SK-N-SH (cell line): ENCODE measurements around the gene CCN5. TPM values are rescaled to one million over a fixed set of nuclear protein-coding genes. Genes with fewer than 3 reads are reported as not detected.

ENCODE experiments used
- CTCF ChIA-PET: fragments of 300-600, 350-600 bp; formaldehyde crosslinking; extraction: SDS; loops from one replicate; lab custom pipeline; 2021; lab: Yijun Ruan, JAX
- POLR2A ChIA-PET: fragments of 350-600 bp; sonication (Branson Sonifier 250); formaldehyde crosslinking; extraction: SDS; loops from one replicate; lab custom pipeline; 2020; ENCODE audit warnings: antibody characterized with exemption, inconsistent platforms; lab: Yijun Ruan, JAX
- DNase-seq: peaks from one replicate; pipeline ENCODE4 v3.0.0; 2012
- H2AFZ ChIP-seq: fragments of 200-600 bp; sonication (generic); 2 replicates; pipeline ENCODE4 v1.8.1; 2016; ENCODE audit warnings: antibody characterized with exemption, mild to moderate bottlenecking, low read depth
- H3F3A ChIP-seq: fragments of 200-600 bp; sonication (generic); replicated peaks from 2 replicates; pipeline ENCODE3; 2016; ENCODE audit warnings: antibody characterized with exemption, mild to moderate bottlenecking; ENCODE audit not compliant: insufficient read depth
- H3K27ac ChIP-seq, 2 experiments: fragments of 200-500 bp in 1 of 2; fragments of 200-600 bp in 1 of 2; sonication (Bioruptor generic) in 1 of 2; sonication (generic), shearing (Covaris generic) in 1 of 2; 2 replicates each; pipeline versions ENCODE4 v1.5.1 to v1.6.1; 2014 to 2016; ENCODE audit warnings: low read depth in 2 of 2, inconsistent platforms in 1 of 2, low read length in 1 of 2, mild to moderate bottlenecking in 1 of 2, mixed read lengths in 1 of 2
- H3K27me3 ChIP-seq: fragments of 200-600 bp; sonication (generic), shearing (Covaris generic); 2 replicates; pipeline ENCODE4 v1.6.1; 2016; ENCODE audit warnings: mixed run types; ENCODE audit not compliant: insufficient read depth
- H3K36me3 ChIP-seq, 2 experiments: fragments of 200-500 bp in 1 of 2; fragments of 200-600 bp in 1 of 2; sonication (Bioruptor generic) in 1 of 2; sonication (generic) in 1 of 2; replicated peaks in 1 of 2; 2 replicates each; pipeline versions ENCODE3 to v1.5.1; 2014 to 2016; ENCODE audit warnings: low read length in 1 of 2, mild to moderate bottlenecking in 1 of 2; ENCODE audit not compliant: insufficient read depth in 2 of 2, control insufficient read depth in 1 of 2
- H3K4me1 ChIP-seq, 2 experiments: fragments of 200-500 bp in 1 of 2; fragments of 200-600 bp in 1 of 2; sonication (Bioruptor generic) in 1 of 2; sonication (generic), shearing (Covaris generic) in 1 of 2; 2 replicates each; pipeline versions ENCODE4 v1.5.1 to v1.6.1; 2014 to 2016; ENCODE audit warnings: low read depth in 1 of 2, low read length in 1 of 2, mixed run types in 1 of 2; ENCODE audit not compliant: insufficient read depth in 2 of 2, control insufficient read depth in 1 of 2
- H3K4me2 ChIP-seq: fragments of 200-600 bp; sonication (generic), shearing (Covaris generic); 2 replicates; pipeline ENCODE4 v1.6.1; 2017; ENCODE audit warnings: mixed run types
- H3K4me3 ChIP-seq, 2 experiments: fragments of 200-500 bp in 1 of 2; fragments of 200-600 bp in 1 of 2; sonication (Bioruptor generic) in 1 of 2; sonication (generic), shearing (Covaris generic) in 1 of 2; 2 replicates each; pipeline versions ENCODE4 v1.5.1 to v1.8.1; 2014 to 2016; ENCODE audit warnings: low read depth in 2 of 2, inconsistent platforms in 1 of 2, low read length in 1 of 2, mild to moderate bottlenecking in 1 of 2, mixed read lengths in 1 of 2, moderate library complexity in 1 of 2
- H3K79me2 ChIP-seq: fragments of 200-600 bp; sonication (generic); 2 replicates; pipeline ENCODE4 v1.8.1; 2017; ENCODE audit warnings: mild to moderate bottlenecking; ENCODE audit not compliant: insufficient read depth
- H3K9ac ChIP-seq: fragments of 200-600 bp; sonication (generic); 2 replicates; pipeline ENCODE4 v1.6.1; 2017; ENCODE audit warnings: mixed run types
- H3K9me2 ChIP-seq: fragments of 200-600 bp; sonication (generic); 2 replicates; pipeline ENCODE4 v1.6.1; 2017; ENCODE audit warnings: mixed run types
- H3K9me3 ChIP-seq: fragments of 200-600 bp; sonication (generic); 2 replicates; pipeline ENCODE4 v1.6.1; 2017; ENCODE audit warnings: mixed run types, mild to moderate bottlenecking, moderate library complexity
- H4K20me1 ChIP-seq: fragments of 200-600 bp; sonication (generic); 2 replicates; pipeline ENCODE4 v1.6.1; 2017; ENCODE audit warnings: mild to moderate bottlenecking, mixed run types; ENCODE audit not compliant: insufficient read depth
- EZH2phosphoT487 ChIP-seq: fragments of 200-600 bp; sonication (generic); IDR thresholded peaks from 2 replicates; pipeline ENCODE4 v1.6.1; 2017; ENCODE audit warnings: low read depth, mixed run types, mild to moderate bottlenecking, antibody characterized with exemption, moderate library complexity, borderline replicate concordance
- FOSL2 ChIP-seq: IDR thresholded peaks from 2 replicates; pipeline ENCODE4 v1.4.0; 2012; ENCODE audit warnings: low read depth, mild to moderate bottlenecking, moderate library complexity, borderline replicate concordance
- FOXJ3 ChIP-seq: sonication (generic); formaldehyde crosslinking; IDR thresholded peaks from 2 replicates; pipeline ENCODE4 v1.5.1; 2020; ENCODE audit warnings: mild to moderate bottlenecking, missing genetic modification reagents
- JUND ChIP-seq: IDR thresholded peaks from 2 replicates; pipeline ENCODE4 v1.4.0; 2012
- MXI1 ChIP-seq: IDR thresholded peaks from 2 replicates; pipeline ENCODE4 v1.6.1; 2012; ENCODE audit warnings: mild to moderate bottlenecking, low read depth, low read length, improper control_type of control experiment
- NFIC ChIP-seq: IDR thresholded peaks from 2 replicates; pipeline ENCODE4 v1.4.0; 2012; ENCODE audit warnings: borderline replicate concordance
- NRF1 ChIP-seq: IDR thresholded peaks from 2 replicates; pipeline ENCODE4 v1.6.1; 2012; ENCODE audit warnings: low read depth, mild to moderate bottlenecking, low read length
- POLR2AphosphoS5 ChIP-seq: IDR thresholded peaks from 2 replicates; pipeline ENCODE4 v1.6.1; 2012; ENCODE audit warnings: low read depth, low read length
- RCOR1 ChIP-seq: fragments of 150-350 bp; IDR thresholded peaks from 2 replicates; pipeline ENCODE4 v1.6.1; 2017; ENCODE audit warnings: antibody characterized with exemption, low read length
- RFX5 ChIP-seq: IDR thresholded peaks from 2 replicates; pipeline ENCODE4 v1.6.1; 2012; ENCODE audit warnings: mild to moderate bottlenecking, improper control_type of control experiment, low read length
- RXRA ChIP-seq: IDR thresholded peaks from 2 replicates; pipeline ENCODE4 v1.4.0; 2012; ENCODE audit warnings: low read depth, mild to moderate bottlenecking, borderline replicate concordance
- SMC3 ChIP-seq: IDR thresholded peaks from 2 replicates; pipeline ENCODE4 v1.6.1; 2012; ENCODE audit warnings: low read depth, low read length, improper control_type of control experiment
- TAF1 ChIP-seq: IDR thresholded peaks from 2 replicates; pipeline ENCODE4 v1.6.1; 2012; ENCODE audit warnings: low read depth, mild to moderate bottlenecking, low read length, moderate library complexity, borderline replicate concordance
- TCF12 ChIP-seq: IDR thresholded peaks from 2 replicates; pipeline ENCODE4 v1.4.0; 2012
- USF1 ChIP-seq: IDR thresholded peaks from 2 replicates; pipeline ENCODE4 v1.4.0; 2012; ENCODE audit warnings: low read depth, borderline replicate concordance
- WGBS: methylation state at CpG from one replicate; pipeline ENCODE4 v1.1.6; 2017; ENCODE audit warnings: low lambda C conversion rate; 5-methylcytosine and 5-hydroxymethylcytosine counted together
- polyA plus RNA-seq, 3 experiments: library from polyadenylated mRNA; depleted of rRNA; stranded (reverse); fragments of >200 nt; gene quantifications; 2 replicates each; pipeline ENCODE4 v1.2.3, GENCODE V29; 2012
- TF ChIP-seq, protein P1 (sequence below): IDR thresholded peaks from 2 replicates; pipeline ENCODE4 v1.4.0; 2012; ENCODE audit warnings: low read depth, borderline replicate concordance

CCN5 gene
- polyA plus RNA-seq, 1 of the 3 experiments (the other 2 are of a cell fraction) = 0.05 TPM

- TF ChIP-seq TCF12 (no peak), TAF1 (no peak), SMC3 (no peak), USF1 (no peak)
- H2AFZ ChIP-seq = no peak overlapping the region
- ChIA-PET CTCF (interaction anchor here (1.6 to 5.2 kb wide), 3 partner anchors 18 to 122 kb away, joined by 5 to 110 read pairs (median 26); no protein-coding TSS in a partner anchor), POLR2A (no interaction called here)
- H3K4me2 ChIP-seq = no peak overlapping the region
- H3K27ac ChIP-seq = no peak overlapping the region
- no peaks in the 10 kb centered on the region for H3K9me3 ChIP-seq
- H3K27me3 ChIP-seq = peaks cover 19% of the 10 kb centered on the region
- no peak overlapping the region for H3K4me3 ChIP-seq
- no peaks in the 10 kb centered on the region for H4K20me1 ChIP-seq
- H3K36me3 ChIP-seq = no peaks in the 10 kb centered on the region
- 89% methylated on average over 5 of the region's 5 CpGs for WGBS
- H3F3A ChIP-seq = peaks cover 11% of the 10 kb centered on the region
- DNase-seq = no peak
- H3K9me2 ChIP-seq = no peaks in the 10 kb centered on the region
- H3K4me1 ChIP-seq = peaks cover 6 to 38% of the 10 kb centered on the region in 2 experiments; a peak in 3 of 4 replicates
- no peaks in the 10 kb centered on the region for H3K79me2 ChIP-seq
- H3K9ac ChIP-seq = no peak overlapping the region
These were observed 30.0 kb downstream of the CCN5 start for GRCh38 chr20:44745122-44745597.

DNA sequence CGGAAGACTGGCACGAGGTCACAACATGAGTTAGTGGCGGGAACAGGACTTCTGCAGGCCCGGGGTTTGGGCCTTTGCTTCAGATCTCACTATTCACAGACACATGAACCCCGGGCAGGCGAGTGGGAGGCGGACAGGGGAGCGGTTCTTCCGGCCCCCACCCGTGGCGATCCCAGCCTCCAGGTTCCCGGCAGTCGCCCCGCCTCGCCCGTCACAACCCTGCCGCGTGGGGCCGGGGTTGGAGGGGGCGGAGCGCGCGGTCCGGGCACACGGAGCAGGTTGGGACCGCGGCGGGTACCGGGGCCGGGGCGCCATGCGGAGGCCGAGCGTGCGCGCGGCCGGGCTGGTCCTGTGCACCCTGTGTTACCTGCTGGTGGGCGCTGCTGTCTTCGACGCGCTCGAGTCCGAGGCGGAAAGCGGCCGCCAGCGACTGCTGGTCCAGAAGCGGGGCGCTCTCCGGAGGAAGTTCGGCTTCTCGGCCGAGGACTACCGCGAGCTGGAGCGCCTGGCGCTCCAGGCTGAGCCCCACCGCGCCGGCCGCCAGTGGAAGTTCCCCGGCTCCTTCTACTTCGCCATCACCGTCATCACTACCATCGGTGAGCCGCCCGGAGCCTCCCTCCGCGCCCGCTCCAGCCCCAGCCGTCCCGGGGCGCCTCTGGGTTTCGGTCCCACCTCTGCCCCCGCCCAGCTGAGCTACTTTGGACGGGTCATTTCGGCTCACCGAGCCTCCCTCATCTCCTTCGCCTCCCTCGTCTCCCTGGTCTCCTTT lies 30.6 kb downstream of the CCN5 start, which contains the start of gene KCNK15:
Gene KCNK15, plus strand, starts transcription at position 268 of the 769 bp plus-strand sequence. Its CDS starts 46 bp downstream, at position 314.
- WGBS = 43% methylated on average over 11 of the region's 81 CpGs
- H3K9ac ChIP-seq = no peak within 1 kb of the TSS
- no peaks in the 10 kb centered on the region for H3K79me2 ChIP-seq
- no peaks in the 10 kb centered on the region for H3K9me2 ChIP-seq
- 0 out of 2 replicates have a peak within 1 kb of the TSS, but pooled peaks have one; percentile 59 for H2AFZ ChIP-seq
- peaks cover 11% of the 10 kb centered on the region for H3F3A ChIP-seq
- H4K20me1 ChIP-seq = no peaks in the 10 kb centered on the region
- TF ChIP-seq EZH2phosphoT487 = no peak
- TF ChIP-seq TCF12 = no peak
- no peak for TF ChIP-seq FOXJ3 (CRISPR knock-in tag)
- no peak for TF ChIP-seq JUND
- TF ChIP-seq POLR2AphosphoS5 = no peak
- TF ChIP-seq MXI1 = no peak
- no peak for TF ChIP-seq RCOR1
- TF ChIP-seq SMC3 = no peak
- no peak for TF ChIP-seq RFX5
- TF ChIP-seq FOSL2 = no peak
- TF ChIP-seq RXRA = no peak
- no peak for TF ChIP-seq NFIC
- TF ChIP-seq NRF1 = no peak
- TF ChIP-seq TAF1 = no peak
- TF ChIP-seq, protein P1, sequence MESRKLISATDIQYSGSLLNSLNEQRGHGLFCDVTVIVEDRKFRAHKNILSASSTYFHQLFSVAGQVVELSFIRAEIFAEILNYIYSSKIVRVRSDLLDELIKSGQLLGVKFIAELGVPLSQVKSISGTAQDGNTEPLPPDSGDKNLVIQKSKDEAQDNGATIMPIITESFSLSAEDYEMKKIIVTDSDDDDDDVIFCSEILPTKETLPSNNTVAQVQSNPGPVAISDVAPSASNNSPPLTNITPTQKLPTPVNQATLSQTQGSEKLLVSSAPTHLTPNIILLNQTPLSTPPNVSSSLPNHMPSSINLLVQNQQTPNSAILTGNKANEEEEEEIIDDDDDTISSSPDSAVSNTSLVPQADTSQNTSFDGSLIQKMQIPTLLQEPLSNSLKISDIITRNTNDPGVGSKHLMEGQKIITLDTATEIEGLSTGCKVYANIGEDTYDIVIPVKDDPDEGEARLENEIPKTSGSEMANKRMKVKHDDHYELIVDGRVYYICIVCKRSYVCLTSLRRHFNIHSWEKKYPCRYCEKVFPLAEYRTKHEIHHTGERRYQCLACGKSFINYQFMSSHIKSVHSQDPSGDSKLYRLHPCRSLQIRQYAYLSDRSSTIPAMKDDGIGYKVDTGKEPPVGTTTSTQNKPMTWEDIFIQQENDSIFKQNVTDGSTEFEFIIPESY = no peak
- peak within 1 kb of the TSS; percentile 80 for H3K4me2 ChIP-seq
- ChIA-PET CTCF (interaction anchor here (0.7 to 5.2 kb wide), 10 partner anchors 14 to 266 kb away, joined by 3 to 110 read pairs (median 8); no protein-coding TSS in a partner anchor), POLR2A (no interaction called here)
- H3K4me1 ChIP-seq = peaks cover 6 to 37% of the 10 kb centered on the region in 2 experiments; a peak in 3 of 4 replicates
- H3K36me3 ChIP-seq = no peaks in the 10 kb centered on the region
- H3K27ac ChIP-seq = peak within 1 kb of the TSS in 1 of 2 experiments; percentile 82; a peak in 1 of 4 replicates
- peak within 1 kb of the TSS; percentile 45 to 49 for H3K4me3 ChIP-seq
- peak; percentile 71 for DNase-seq
- no peaks in the 10 kb centered on the region for H3K9me3 ChIP-seq
- H3K27me3 ChIP-seq = peaks cover 19% of the 10 kb centered on the region
